ENCODE data around the gene LIMK1.

DNA sequence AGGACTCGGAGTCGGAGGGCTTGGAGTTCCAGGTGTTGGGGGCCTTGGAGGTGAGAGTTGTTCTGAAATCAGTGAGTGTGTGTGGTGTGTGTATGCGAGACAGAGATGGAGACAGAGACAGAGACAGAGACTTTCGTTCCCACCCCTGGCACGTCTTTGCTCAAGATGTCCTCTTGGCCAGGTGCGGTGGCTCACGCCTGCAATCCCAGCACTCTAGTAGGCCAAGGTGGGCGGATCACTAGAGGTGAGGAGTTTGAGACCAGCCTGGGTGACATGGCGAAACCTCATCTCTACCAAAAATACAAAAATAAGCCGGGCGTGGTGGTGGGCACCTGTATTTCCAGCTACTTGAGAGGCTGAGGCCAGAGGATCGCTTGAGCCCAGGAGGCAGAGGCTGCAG lies 20.0 kb upstream of the LIMK1 start:
- TF ChIP-seq, protein P1, sequence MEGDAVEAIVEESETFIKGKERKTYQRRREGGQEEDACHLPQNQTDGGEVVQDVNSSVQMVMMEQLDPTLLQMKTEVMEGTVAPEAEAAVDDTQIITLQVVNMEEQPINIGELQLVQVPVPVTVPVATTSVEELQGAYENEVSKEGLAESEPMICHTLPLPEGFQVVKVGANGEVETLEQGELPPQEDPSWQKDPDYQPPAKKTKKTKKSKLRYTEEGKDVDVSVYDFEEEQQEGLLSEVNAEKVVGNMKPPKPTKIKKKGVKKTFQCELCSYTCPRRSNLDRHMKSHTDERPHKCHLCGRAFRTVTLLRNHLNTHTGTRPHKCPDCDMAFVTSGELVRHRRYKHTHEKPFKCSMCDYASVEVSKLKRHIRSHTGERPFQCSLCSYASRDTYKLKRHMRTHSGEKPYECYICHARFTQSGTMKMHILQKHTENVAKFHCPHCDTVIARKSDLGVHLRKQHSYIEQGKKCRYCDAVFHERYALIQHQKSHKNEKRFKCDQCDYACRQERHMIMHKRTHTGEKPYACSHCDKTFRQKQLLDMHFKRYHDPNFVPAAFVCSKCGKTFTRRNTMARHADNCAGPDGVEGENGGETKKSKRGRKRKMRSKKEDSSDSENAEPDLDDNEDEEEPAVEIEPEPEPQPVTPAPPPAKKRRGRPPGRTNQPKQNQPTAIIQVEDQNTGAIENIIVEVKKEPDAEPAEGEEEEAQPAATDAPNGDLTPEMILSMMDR (conservative IDR thresholded peaks at IDR 0.05; ENCODE audit: low read length), result no peak
- no peak for TF ChIP-seq EZH2phosphoT487 (IDR thresholded peaks at IDR 0.05; ENCODE audit: borderline replicate concordance)
